Mucosa of gallbladder (tissue), 1 donor: Measurements from ENCODE around the gene DBF4. TPM values are rescaled to one million over a fixed set of nuclear protein-coding genes. Genes with fewer than 3 reads are reported as not detected.
A peak's percentile ranks its signal among the peaks of the same experiment; 100 is the strongest.
"Not testable (repeated sequence)": the region's sequence is repeated elsewhere in the genome, so short reads cannot be mapped to it uniquely, and the experiment has no call there.

Source experiments
- DNase-seq: peaks from one replicate; pipeline ENCODE4 v3.0.0-alpha.2; 2020; ENCODE audit warnings: low spot score
- total RNA-seq: library from RNA; stranded (reverse); gene quantifications from one replicate; pipeline ENCODE4 v1.2.1, GENCODE V29; 2021
- donor health status: DM: no; HTN: no; CAD: no.

Gene DBF4
- 6.0 TPM for total RNA-seq

DNA sequence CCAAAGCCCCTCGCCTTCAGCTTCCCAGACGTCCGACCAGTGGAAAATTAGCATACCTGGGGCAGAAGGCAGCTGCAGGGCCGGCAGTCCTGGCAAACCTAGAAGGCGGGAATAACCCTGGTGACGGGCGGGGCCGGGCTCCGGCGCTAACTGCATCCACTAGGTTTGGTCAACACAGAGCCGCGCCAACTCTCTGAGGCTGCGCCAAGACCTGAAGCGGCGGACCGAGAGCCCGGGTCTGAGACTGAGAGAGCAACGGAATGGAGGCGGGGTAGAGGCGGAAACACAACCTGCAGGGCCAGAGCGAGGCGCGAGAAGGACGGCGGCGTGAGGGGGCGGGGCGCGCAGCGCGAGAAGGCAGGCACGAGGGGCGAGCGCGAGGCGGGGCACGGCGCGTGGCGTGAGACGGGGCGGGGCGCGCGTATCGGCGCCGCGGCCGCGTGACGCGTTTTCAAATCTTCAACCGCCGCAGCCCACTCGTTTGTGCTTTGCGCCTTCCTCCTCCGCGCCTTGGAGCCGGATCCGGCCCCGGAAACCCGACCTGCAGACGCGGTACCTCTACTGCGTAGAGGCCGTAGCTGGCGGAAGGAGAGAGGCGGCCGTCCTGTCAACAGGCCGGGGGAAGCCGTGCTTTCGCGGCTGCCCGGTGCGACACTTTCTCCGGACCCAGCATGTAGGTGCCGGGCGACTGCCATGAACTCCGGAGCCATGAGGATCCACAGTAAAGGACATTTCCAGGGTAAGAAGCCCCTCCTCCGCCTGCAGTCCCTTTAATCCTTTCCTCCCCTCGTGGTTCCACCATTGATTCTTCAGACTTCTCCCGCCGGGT, at the start of gene DBF4, which contains the start of gene SLC25A40:
TSS of gene DBF4 (plus strand) at position 454 of the 829 bp plus-strand sequence. CDS start at position 694, 240 bp downstream.
TSS of gene SLC25A40 (minus strand) at position 321 of the 829 bp plus-strand sequence. CDS start 17,633 bp downstream, outside the sequence.
- peak; percentile 96 for DNase-seq

DNA sequence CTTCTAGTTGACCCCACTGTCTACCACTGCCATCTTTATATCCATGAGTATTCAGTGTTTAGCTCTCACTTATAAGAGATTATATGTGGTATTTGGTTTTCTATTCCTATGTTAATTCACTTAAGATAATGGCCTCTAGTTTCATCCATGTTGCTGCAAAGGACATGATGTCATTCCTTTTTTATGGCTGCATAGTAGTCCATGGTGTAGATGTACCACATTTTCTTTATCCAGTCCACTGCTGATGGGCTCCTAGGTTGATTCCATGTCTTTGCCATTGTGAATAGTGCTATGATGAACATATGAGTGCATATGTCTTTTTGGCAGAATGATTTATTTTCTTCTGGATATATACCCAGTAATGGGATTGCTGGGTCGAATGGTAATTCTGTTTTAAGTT, 47.9 kb upstream of the DBF4 start:
- not testable (repeated sequence) for DNase-seq

- no peak for DNase-seq
Measured at GRCh38 chr7:87831097-87831496, 45.2 kb upstream of the DBF4 start.

GRCh38 chr7:87833130-87833529, 43.2 kb upstream of the DBF4 start:
- no peak for DNase-seq

GRCh38 chr7:87837597-87837996, 38.7 kb upstream of the DBF4 start:
- no peak for DNase-seq

DNA sequence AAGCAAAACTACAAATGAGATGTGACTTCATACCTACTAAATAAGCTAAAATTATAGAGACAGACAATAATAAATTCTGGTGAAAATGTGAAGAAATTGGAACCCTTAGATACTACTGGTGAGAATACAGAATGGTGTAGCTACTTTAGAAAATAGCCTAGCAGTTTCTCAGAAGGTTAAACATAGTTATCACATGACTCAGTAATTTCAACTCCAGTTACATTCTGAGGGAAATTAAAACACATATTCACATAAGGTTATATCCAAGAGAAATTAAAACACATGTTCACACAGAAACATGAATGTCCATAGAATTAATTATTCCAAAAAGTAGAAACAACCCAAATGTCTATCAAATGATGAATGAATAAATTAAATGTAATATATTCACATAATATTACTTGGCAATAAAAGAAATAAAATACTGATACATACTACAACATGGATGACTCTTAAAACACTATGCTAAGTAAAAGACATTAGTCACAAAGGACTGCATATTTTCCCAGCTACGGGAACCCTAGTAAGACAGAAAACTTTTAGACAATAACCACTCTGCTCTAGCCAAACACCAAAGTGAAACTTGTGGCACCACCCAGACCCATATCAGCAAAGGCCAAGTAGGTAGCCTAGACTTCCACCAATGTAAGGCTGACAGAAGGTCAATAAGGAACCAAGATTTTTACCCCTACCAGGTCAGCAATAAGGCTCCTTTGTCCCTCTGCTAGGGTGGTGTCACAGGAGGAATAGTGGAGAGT, 25.3 kb upstream of the DBF4 start:
- DNase-seq, result no peak

GRCh38 chr7:87852306-87852705, 24.0 kb upstream of the DBF4 start:
- DNase-seq, result no peak

GRCh38 chr7:87853237-87853864, 22.9 kb upstream of the DBF4 start:
- DNase-seq, result no peak

DNA sequence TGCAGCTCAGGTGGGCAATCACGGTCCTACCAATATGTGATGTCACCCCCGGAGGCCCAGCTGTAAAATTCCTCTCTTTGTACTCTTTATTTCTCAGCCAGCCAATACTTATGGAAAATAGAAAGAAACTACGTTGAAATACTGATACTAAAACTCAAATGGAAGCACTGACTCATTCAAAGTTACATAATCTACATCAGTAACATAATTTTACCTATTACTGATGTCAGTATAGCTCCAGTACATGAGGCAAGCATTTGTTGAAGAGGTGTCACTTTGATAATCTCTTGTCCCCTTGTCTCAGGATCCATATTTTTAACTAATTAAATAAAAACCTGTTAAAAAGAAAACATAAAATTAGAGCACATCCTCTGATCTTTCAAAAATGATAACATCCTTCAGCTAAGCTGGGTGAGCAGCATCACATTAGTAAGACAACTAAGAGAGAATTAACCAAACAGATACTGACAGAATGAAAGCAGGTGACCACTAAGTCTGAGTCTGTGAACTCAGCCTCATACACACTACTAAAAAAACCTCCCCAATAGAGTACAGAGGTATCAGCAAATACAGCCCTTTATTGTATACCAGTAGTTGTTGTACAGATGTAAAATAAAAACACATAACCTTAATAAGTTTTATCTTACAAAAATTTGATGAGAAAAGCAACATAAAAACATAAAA, 17.7 kb upstream of the DBF4 start:
- DNase-seq, result no peak

GRCh38 chr7:87866089-87866488, 10.2 kb upstream of the DBF4 start:
- DNase-seq, result no peak

DNA sequence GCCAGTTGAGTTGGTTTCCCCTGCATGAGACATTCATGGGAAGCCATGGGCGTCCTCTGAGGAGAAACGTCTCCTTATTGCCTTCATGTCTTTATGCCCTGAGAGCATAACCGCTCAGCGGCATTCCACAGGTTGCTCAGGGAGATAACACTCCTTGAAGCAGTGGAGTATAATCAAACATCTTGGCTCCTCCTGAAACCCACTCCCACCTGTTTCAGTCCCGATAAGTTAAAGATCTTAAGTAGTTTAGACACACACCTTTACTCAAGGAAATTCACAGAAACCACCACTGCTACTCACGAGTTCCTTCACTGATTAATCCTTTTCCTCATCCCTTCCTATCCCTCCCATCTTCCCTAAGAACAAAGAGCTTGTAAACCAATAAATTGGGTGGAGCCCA, 9.8 kb upstream of the DBF4 start:
- DNase-seq, result not testable (repeated sequence)

DNA sequence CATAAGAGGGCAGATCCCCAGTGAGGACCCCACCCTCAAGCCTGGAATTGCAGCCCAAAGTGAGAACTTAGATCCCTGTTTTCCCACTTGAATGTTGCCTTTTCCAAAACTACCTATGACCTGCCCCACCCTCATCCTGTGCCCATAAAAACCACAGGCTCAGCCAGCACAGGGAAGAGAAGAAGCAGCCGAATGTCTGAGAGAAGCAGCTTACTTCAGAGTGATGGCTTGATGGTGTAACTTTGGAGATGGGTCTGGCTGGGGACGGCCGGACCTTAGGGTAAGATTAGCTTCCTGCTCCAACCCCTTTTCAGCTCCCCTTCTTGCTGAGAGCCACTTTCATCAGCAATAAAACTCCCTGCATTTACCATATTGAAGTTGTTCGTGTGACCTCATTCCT, 5.8 kb upstream of the DBF4 start:
- DNase-seq, result no peak

DNA sequence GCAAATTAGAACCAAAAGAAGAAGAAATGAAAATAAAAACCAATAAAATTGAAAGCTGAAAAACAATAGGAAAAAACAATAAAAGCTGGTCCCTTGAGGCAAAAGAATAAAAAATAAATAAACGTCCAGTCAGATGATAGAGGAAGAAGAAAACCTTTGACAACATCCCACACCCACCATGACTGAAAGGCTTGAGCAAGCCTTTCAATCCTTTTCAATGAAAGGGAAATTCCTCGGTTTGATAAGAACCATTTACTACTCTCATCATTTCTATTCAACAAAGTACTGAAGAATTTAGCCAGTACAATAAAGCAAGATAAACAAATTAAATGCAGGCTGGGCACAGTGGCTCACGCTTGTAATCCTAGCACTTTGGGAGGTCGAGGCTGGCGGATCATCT, 3.9 kb upstream of the DBF4 start:
- DNase-seq, result no peak

GRCh38 chr7:87873328-87873727, 3.0 kb upstream of the DBF4 start:
- not testable (repeated sequence) for DNase-seq

DNA sequence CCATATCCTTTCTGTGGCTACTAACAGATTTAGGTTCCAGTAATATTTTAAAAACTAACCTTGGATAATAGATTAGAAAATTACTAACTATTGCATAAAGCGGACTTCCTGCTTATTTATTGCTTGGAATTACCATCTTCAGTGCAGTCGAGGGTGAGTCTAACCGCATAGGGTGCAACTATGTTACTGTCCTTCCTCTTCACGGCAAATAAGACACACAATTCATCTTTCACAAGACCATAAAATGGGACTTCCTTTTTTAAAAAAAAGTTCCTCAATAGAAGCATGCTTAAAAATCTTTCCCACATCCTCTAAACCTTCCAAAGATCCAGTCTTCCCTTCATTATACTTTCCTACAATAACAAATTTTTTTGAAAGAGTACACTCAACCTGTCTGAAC, 2.2 kb upstream of the DBF4 start:
- DNase-seq, result no peak

GRCh38 chr7:87875151-87876039, 898 bp upstream of the DBF4 start:
- no peak for DNase-seq

- peak; percentile 45 for DNase-seq
Measured at GRCh38 chr7:87876869-87877234, 559 bp downstream of the DBF4 start.

GRCh38 chr7:87877366-87878040, 1.2 kb downstream of the DBF4 start:
- no peak for DNase-seq

GRCh38 chr7:87878208-87878735, 2.0 kb downstream of the DBF4 start:
- no peak for DNase-seq
